Vagina (tissue), 2 donors: ENCODE results near the gene DRP2. TPM values are rescaled to one million over a fixed set of nuclear protein-coding genes. Genes with fewer than 3 reads are reported as not detected.

Experiments used
- DNase-seq, 2 donors: peaks; one replicate each; pipeline ENCODE4 v3.0.0-alpha.2; 2017; ENCODE audit errors: extremely low spot score in 2 of 2
- H3K27ac ChIP-seq: fragments of 200-600 bp; sonication (generic); one replicate; pipeline ENCODE4 v1.5.1; 2019
- H3K27me3 ChIP-seq: fragments of 200-600 bp; sonication (generic); one replicate; pipeline ENCODE4 v1.5.1; 2019
- H3K36me3 ChIP-seq, 2 donors: fragments of 200-600 bp; sonication (generic); one replicate each; pipeline ENCODE4 v1.5.1; 2017 to 2019
- H3K4me1 ChIP-seq: fragments of 200-600 bp; sonication (generic); one replicate; pipeline ENCODE4 v1.5.1; 2019
- H3K4me3 ChIP-seq, 2 donors: fragments of 200-600 bp; sonication (generic); 1 replicate in 1 of 2; 2 replicates in 1 of 2; pipeline ENCODE4 v1.5.1; 2016 to 2019
- H3K9me3 ChIP-seq: fragments of 200-600 bp; sonication (generic); one replicate; pipeline ENCODE4 v1.5.1; 2019
- CTCF ChIP-seq, 3 experiments: fragments of 450-650 bp in 2 of 3; fragments of 200-600 bp in 1 of 3; sonication (generic) in 1 of 3; IDR thresholded peaks; one replicate each; pipeline ENCODE4 v1.5.1; 2017 to 2019; ENCODE audit warnings: antibody characterized with exemption in 3 of 3, mild to moderate bottlenecking in 2 of 3, moderate library complexity in 2 of 3
- POLR2A ChIP-seq, 2 donors: fragments of 450-650 bp; IDR thresholded peaks; one replicate each; pipeline ENCODE4 v1.6.1; 2017; ENCODE audit warnings: antibody characterized with exemption in 2 of 2, mild to moderate bottlenecking in 2 of 2, moderate library complexity in 2 of 2
- POLR2AphosphoS5 ChIP-seq, 2 donors: sonication (generic); formaldehyde crosslinking; IDR thresholded peaks; one replicate each; pipeline ENCODE4 v1.9.0; 2017; ENCODE audit warnings: antibody characterized with exemption in 2 of 2, mild to moderate bottlenecking in 2 of 2, low read depth in 1 of 2; ENCODE audit not compliant: insufficient read depth in 1 of 2
- intact Hi-C: fragments of 100-400 bp; cut with DNase I; formaldehyde crosslinking; loops from one replicate; pipeline ENCODE4 v1.15.1; 2023
- total RNA-seq: library from RNA; depleted of rRNA; stranded (reverse); fragments of >200 nt; gene quantifications from one replicate; pipeline ENCODE4 v1.2.3, GENCODE V29; 2016

Gene DRP2
- total RNA-seq, 1 donor from 2014 or later, result 1.5 TPM

- DNase-seq, result no peak
- no peak for TF ChIP-seq POLR2A (IDR thresholded peaks at IDR 0.05)
- TF ChIP-seq POLR2AphosphoS5 (IDR thresholded peaks at IDR 0.05; ENCODE audit: insufficient read depth in 1 of 2, low read depth in 1 of 2), result no peak
- TF ChIP-seq CTCF (IDR thresholded peaks at IDR 0.05), result no peak
- H3K36me3 ChIP-seq, result no peaks in the 10 kb centered on the region
- no peaks in the 10 kb centered on the region for H3K27me3 ChIP-seq
- intact Hi-C loops, result no loop called here
- no peaks in the 10 kb centered on the region for H3K4me1 ChIP-seq
- H3K4me3 ChIP-seq, result no peak overlapping the region
- no peaks in the 10 kb centered on the region for H3K9me3 ChIP-seq
- H3K27ac ChIP-seq, result no peak overlapping the region
Observed at GRCh38 chrX:101223226-101223625, 3.6 kb downstream of the DRP2 start.

GRCh38 chrX:101229170-101229569 is 9.6 kb downstream of the DRP2 start:
- Histone ChIP-seq H3K27me3 (no peaks in the 10 kb centered on the region), H3K27ac (no peak overlapping the region), H3K4me1 (no peaks in the 10 kb centered on the region), H3K9me3 (no peaks in the 10 kb centered on the region), H3K36me3 (no peaks in the 10 kb centered on the region), H3K4me3 (no peak overlapping the region)
- no peak for TF ChIP-seq CTCF (IDR thresholded peaks at IDR 0.05)
- no peak for TF ChIP-seq POLR2AphosphoS5 (IDR thresholded peaks at IDR 0.05; ENCODE audit: insufficient read depth in 1 of 2, low read depth in 1 of 2)
- TF ChIP-seq POLR2A (IDR thresholded peaks at IDR 0.05), result no peak
- no peak for DNase-seq
- intact Hi-C loops, result no loop called here

GRCh38 chrX:101230636-101231035 is 11.1 kb downstream of the DRP2 start:
- Histone ChIP-seq H3K9me3 (no peaks in the 10 kb centered on the region), H3K4me1 (no peaks in the 10 kb centered on the region), H3K36me3 (no peaks in the 10 kb centered on the region), H3K4me3 (no peak overlapping the region), H3K27ac (no peak overlapping the region), H3K27me3 (no peaks in the 10 kb centered on the region)
- DNase-seq, result no peak
- intact Hi-C loops, result loop anchor here (10.0 kb wide), 1 partner anchor 66 kb away; no protein-coding TSS in a partner anchor
- TF ChIP-seq POLR2A (IDR thresholded peaks at IDR 0.05) (no peak), POLR2AphosphoS5 (IDR thresholded peaks at IDR 0.05; ENCODE audit: insufficient read depth in 1 of 2, low read depth in 1 of 2) (no peak), CTCF (IDR thresholded peaks at IDR 0.05) (no peak)

- no peaks in the 10 kb centered on the region for H3K4me1 ChIP-seq
- H3K4me3 ChIP-seq, result no peak overlapping the region
- DNase-seq, result no peak
- TF ChIP-seq POLR2A (IDR thresholded peaks at IDR 0.05) (no peak), POLR2AphosphoS5 (IDR thresholded peaks at IDR 0.05; ENCODE audit: insufficient read depth in 1 of 2, low read depth in 1 of 2) (no peak), CTCF (IDR thresholded peaks at IDR 0.05) (no peak)
- H3K36me3 ChIP-seq, result no peaks in the 10 kb centered on the region
- H3K27ac ChIP-seq, result no peak overlapping the region
- no peaks in the 10 kb centered on the region for H3K9me3 ChIP-seq
- H3K27me3 ChIP-seq, result no peaks in the 10 kb centered on the region
- intact Hi-C loops, result loop anchor here (10.0 kb wide), 1 partner anchor 66 kb away; no protein-coding TSS in a partner anchor
Observed at GRCh38 chrX:101231080-101231479, 11.5 kb downstream of the DRP2 start.

GRCh38 chrX:101232316-101232715 is 12.7 kb downstream of the DRP2 start:
- TF ChIP-seq CTCF (IDR thresholded peaks at IDR 0.05) (no peak), POLR2A (IDR thresholded peaks at IDR 0.05) (no peak), POLR2AphosphoS5 (IDR thresholded peaks at IDR 0.05; ENCODE audit: insufficient read depth in 1 of 2, low read depth in 1 of 2) (no peak)
- no peaks in the 10 kb centered on the region for H3K27me3 ChIP-seq
- H3K36me3 ChIP-seq, result no peaks in the 10 kb centered on the region
- no peaks in the 10 kb centered on the region for H3K4me1 ChIP-seq
- no peak overlapping the region for H3K4me3 ChIP-seq
- H3K9me3 ChIP-seq, result no peaks in the 10 kb centered on the region
- no peak for DNase-seq
- intact Hi-C loops, result loop anchor here (10.0 kb wide), 1 partner anchor 68 kb away; no protein-coding TSS in a partner anchor
- no peak overlapping the region for H3K27ac ChIP-seq
